ENCODE results near the gene EMILIN3. TPM values are rescaled to one million over a fixed set of nuclear protein-coding genes. Genes with fewer than 3 reads are reported as not detected.

Gene EMILIN3
- total RNA-seq, 2 experiments from 2014 or later = not detected

DNA sequence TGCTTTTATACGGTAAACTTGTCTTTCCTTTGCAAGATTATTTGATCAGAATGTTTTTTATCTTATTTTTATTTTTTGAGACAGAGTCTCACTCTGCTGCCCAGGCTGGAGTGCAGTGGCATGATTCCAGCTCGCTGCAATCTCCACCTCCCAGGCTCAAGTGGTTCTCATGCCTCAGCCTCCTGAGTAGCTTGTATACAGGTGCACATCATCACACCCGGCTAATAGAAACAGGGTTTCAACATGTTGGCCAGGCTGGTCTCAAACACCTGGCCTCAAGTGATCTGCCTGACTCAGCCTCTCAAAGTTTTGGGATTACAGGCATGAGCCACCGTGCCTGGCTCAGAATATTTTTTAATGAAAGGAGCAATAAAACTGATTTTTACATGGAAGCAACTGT, 34.9 kb downstream of the EMILIN3 start:
- CTCF ChIA-PET = interaction anchor here (1.4 to 3.7 kb wide), 3 partner anchors 8 to 197 kb away, joined by 4 to 29 read pairs (median 7); partner anchors contain the start of gene LPIN3
- intact Hi-C loops (cut with micrococcal nuclease) = loop anchor here (10.0 kb wide), 1 partner anchor 97 kb away; no protein-coding TSS in a partner anchor
- no peak overlapping the region for H3K4me3 Mint-ChIP-seq
- ATAC-seq (no peak), DNase-seq (no peak)
- TF ChIP-seq CTCF (IDR thresholded peaks at IDR 0.05) = no peak
- peaks cover 14% of the 10 kb centered on the region for H3K4me1 Mint-ChIP-seq (ENCODE audit: low read depth)
- no peak overlapping the region for H3K27ac Mint-ChIP-seq
- POLR2A ChIA-PET = no interaction called here
- H3K27me3 Mint-ChIP-seq = no peaks in the 10 kb centered on the region
- no peaks in the 10 kb centered on the region for H3K36me3 Mint-ChIP-seq (ENCODE audit: low read depth)
- no peaks in the 10 kb centered on the region for H3K9me3 Mint-ChIP-seq

DNA sequence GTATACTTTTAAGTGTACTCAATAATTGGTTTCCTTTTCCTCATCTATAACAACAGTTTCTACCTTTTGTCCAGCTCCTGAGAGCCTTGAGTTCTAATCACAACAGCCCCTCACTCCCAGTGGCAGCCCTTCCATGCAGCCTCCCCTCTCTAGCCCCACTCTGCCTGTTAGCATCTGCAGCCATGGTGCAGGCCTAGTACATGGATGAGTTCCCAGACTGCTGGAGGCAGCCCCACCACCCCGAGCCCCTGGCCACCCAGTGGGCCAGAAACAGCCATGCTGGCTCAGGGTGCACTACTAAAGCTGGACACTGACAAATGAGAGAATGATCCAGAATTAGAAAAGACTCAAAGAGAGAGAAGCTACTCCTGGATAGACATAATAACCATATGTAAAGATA, 35.7 kb downstream of the EMILIN3 start:
- DNase-seq (no peak), ATAC-seq (no peak)
- Mint-ChIP-seq H3K27me3 (no peaks in the 10 kb centered on the region), H3K9me3 (no peaks in the 10 kb centered on the region), H3K36me3 (ENCODE audit: low read depth) (no peaks in the 10 kb centered on the region), H3K4me1 (ENCODE audit: low read depth) (peaks cover 14% of the 10 kb centered on the region), H3K4me3 (no peak overlapping the region), H3K27ac (no peak overlapping the region)
- CTCF ChIA-PET = interaction anchor here (1.5 to 3.7 kb wide), 4 partner anchors 9 to 368 kb away, joined by 3 to 29 read pairs (median 12); partner anchors contain the start of gene LPIN3
- POLR2A ChIA-PET = interaction anchor here (1.6 kb wide), 1 partner anchor 204 kb away, joined by 3 read pairs; no protein-coding TSS in a partner anchor
- intact Hi-C loops (cut with micrococcal nuclease) = loop anchor here (10.0 kb wide), 1 partner anchor 96 kb away; no protein-coding TSS in a partner anchor
- no peak for TF ChIP-seq CTCF (IDR thresholded peaks at IDR 0.05)

- ChIA-PET CTCF (interaction anchor here (1.0 to 3.7 kb wide), 7 partner anchors 8 to 367 kb away, joined by 3 to 29 read pairs (median 5); partner anchors contain the start of gene LPIN3), POLR2A (interaction anchor here (0.6 to 1.7 kb wide), 4 partner anchors 8 to 204 kb away, joined by 3 to 4 read pairs (median 3); no protein-coding TSS in a partner anchor)
- Mint-ChIP-seq H3K4me1 (ENCODE audit: low read depth) (peaks cover 14% of the 10 kb centered on the region), H3K36me3 (ENCODE audit: low read depth) (no peaks in the 10 kb centered on the region), H3K27ac (no peak overlapping the region), H3K4me3 (no peak overlapping the region), H3K27me3 (no peaks in the 10 kb centered on the region), H3K9me3 (no peaks in the 10 kb centered on the region)
- DNase-seq = no peak
- no peak for ATAC-seq
- TF ChIP-seq CTCF (IDR thresholded peaks at IDR 0.05) = no peak
- intact Hi-C loops (cut with micrococcal nuclease) = loop anchor here (10.0 kb wide), 1 partner anchor 96 kb away; no protein-coding TSS in a partner anchor
These were observed 36.3 kb downstream of the EMILIN3 start for GRCh38 chr20:41330343-41330720.

- POLR2A ChIA-PET = interaction anchor here (0.6 to 1.7 kb wide), 6 partner anchors 9 to 203 kb away, joined by 3 to 4 read pairs (median 3); no protein-coding TSS in a partner anchor
- TF ChIP-seq CTCF (IDR thresholded peaks at IDR 0.05) = no peak
These were observed 36.9 kb downstream of the EMILIN3 start for GRCh38 chr20:41329435-41330342.

More at GRCh38 chr20:41329435-41330342, 36.9 kb downstream of the EMILIN3 start:
- Mint-ChIP-seq H3K9me3 (no peaks in the 10 kb centered on the region), H3K4me3 (no peak overlapping the region), H3K27me3 (no peaks in the 10 kb centered on the region), H3K27ac (peak overlapping the region; percentile 53), H3K4me1 (ENCODE audit: low read depth) (peaks cover 14% of the 10 kb centered on the region), H3K36me3 (ENCODE audit: low read depth) (no peaks in the 10 kb centered on the region)
- DNase-seq = peak; percentile 80
- intact Hi-C loops (cut with micrococcal nuclease) = loop anchor here (10.0 kb wide), 1 partner anchor 95 kb away; no protein-coding TSS in a partner anchor
- ATAC-seq = peak; percentile 99
- CTCF ChIA-PET = interaction anchor here (0.9 to 3.7 kb wide), 8 partner anchors 7 to 366 kb away, joined by 3 to 29 read pairs (median 4); partner anchors contain the start of gene LPIN3
